ENCODE measurements around the gene SFTA2.

DNA sequence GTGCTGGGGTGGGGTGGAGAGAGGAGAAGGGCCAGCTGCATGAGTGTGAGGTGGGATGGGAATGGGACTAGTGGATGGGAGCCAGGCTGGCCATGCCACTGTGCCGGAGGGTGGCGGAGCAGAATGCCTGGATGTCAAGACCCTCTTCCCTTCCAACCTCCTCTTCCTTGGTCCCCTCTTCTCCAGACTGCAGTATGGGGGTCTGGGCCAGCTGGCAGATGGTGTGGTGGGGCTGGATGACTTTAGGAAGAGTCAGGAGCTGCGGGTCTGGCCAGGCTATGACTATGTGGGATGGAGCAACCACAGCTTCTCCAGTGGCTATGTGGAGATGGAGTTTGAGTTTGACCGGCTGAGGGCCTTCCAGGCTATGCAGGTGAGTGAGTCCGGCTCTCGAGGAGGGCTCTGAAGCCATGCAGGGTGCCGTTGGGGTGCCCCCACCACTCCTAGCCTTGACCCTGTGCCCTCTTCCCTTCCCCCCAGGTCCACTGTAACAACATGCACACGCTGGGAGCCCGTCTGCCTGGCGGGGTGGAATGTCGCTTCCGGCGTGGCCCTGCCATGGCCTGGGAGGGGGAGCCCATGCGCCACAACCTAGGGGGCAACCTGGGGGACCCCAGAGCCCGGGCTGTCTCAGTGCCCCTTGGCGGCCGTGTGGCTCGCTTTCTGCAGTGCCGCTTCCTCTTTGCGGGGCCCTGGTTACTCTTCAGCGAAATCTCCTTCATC lies 40.0 kb downstream of the SFTA2 start:
- TF ChIP-seq EZH2phosphoT487 (IDR thresholded peaks at IDR 0.05; ENCODE audit: borderline replicate concordance, low read depth, low read length) (no peak), CTCF (conservative IDR thresholded peaks at IDR 0.05; ENCODE audit: low read length) (no peak)

Measured in OCI-LY7 (cell line).